ENCODE results near the gene ZGLP1. TPM values are rescaled to one million over a fixed set of nuclear protein-coding genes. Genes with fewer than 3 reads are reported as not detected.

The ZGLP1 gene
- total RNA-seq, 1 experiment from 2014 or later, result 1.3 TPM

- CTCF ChIA-PET, result interaction anchor here (0.7 kb wide), 1 partner anchor 36 kb away, joined by 3 read pairs; no protein-coding TSS in a partner anchor
- Histone ChIP-seq H3K4me3 (ENCODE audit: low read depth in 2 of 2, low read length in 2 of 2) (no peak overlapping the region), H3K27ac (ENCODE audit: low read length) (no peak overlapping the region), H3K4me1 (ENCODE audit: control insufficient read depth, insufficient read depth, low read length) (no peaks in the 10 kb centered on the region), H3K9me3 (ENCODE audit: control insufficient read depth, insufficient read depth, low read depth, low read length) (no peaks in the 10 kb centered on the region), H3K36me3 (ENCODE audit: control insufficient read depth, insufficient read depth, low read length) (no peaks in the 10 kb centered on the region), H3K27me3 (ENCODE audit: control insufficient read depth, insufficient read depth, low read length) (no peaks in the 10 kb centered on the region)
- no peak for DNase-seq (ENCODE audit: low read depth, low spot score)
- no TSS peak for BruUV-seq (replicated peaks)
- in situ Hi-C loops (cut with HindIII; ENCODE audit: low pct_unique_long_range_greater_than_20kb, low sequenced_read_pairs), result no loop called here
- intact Hi-C loops (cut with micrococcal nuclease; ENCODE audit: unreplicated experiment), result no loop called here
- POLR2A ChIA-PET, result no interaction called here
- ATAC-seq, result peak; percentile 70
- TF ChIP-seq POLR2AphosphoS5 (IDR thresholded peaks at IDR 0.05; ENCODE audit: low read depth, low read length) (no peak), TCF7L2 (IDR thresholded peaks at IDR 0.05; ENCODE audit: low read depth, low read length) (no peak), CTCF (IDR thresholded peaks at IDR 0.05) (no peak), SIN3A (IDR thresholded peaks at IDR 0.05; ENCODE audit: borderline replicate concordance, insufficient read depth, low read depth, low read length) (no peak), REST (IDR thresholded peaks at IDR 0.05; ENCODE audit: insufficient read depth in 1 of 2, low read depth in 2 of 2, low read length in 1 of 2) (no peak)
Observed at GRCh38 chr19:10353793-10354391, 44.3 kb upstream of the ZGLP1 start.

GRCh38 chr19:10352764-10353671, 43.4 kb upstream of the ZGLP1 start:
- ChIA-PET POLR2A (no interaction called here), CTCF (no interaction called here)
- TF ChIP-seq POLR2AphosphoS5 (IDR thresholded peaks at IDR 0.05; ENCODE audit: low read depth, low read length) (no peak), REST (IDR thresholded peaks at IDR 0.05; ENCODE audit: insufficient read depth in 1 of 2, low read depth in 2 of 2, low read length in 1 of 2) (no peak), TCF7L2 (IDR thresholded peaks at IDR 0.05; ENCODE audit: low read depth, low read length) (no peak), SIN3A (IDR thresholded peaks at IDR 0.05; ENCODE audit: borderline replicate concordance, insufficient read depth, low read depth, low read length) (no peak), CTCF (IDR thresholded peaks at IDR 0.05) (no peak)
- H3K36me3 ChIP-seq (ENCODE audit: control insufficient read depth, insufficient read depth, low read length), result no peaks in the 10 kb centered on the region
- no peaks in the 10 kb centered on the region for H3K9me3 ChIP-seq (ENCODE audit: control insufficient read depth, insufficient read depth, low read depth, low read length)
- in situ Hi-C loops (cut with HindIII; ENCODE audit: low pct_unique_long_range_greater_than_20kb, low sequenced_read_pairs), result no loop called here
- no TSS peak for BruUV-seq (replicated peaks)
- no peak overlapping the region for H3K4me3 ChIP-seq (ENCODE audit: low read depth in 2 of 2, low read length in 2 of 2)
- H3K4me1 ChIP-seq (ENCODE audit: control insufficient read depth, insufficient read depth, low read length), result no peaks in the 10 kb centered on the region
- ATAC-seq (peak; percentile 25), DNase-seq (ENCODE audit: low read depth, low spot score) (no peak)
- H3K27me3 ChIP-seq (ENCODE audit: control insufficient read depth, insufficient read depth, low read length), result no peaks in the 10 kb centered on the region
- H3K27ac ChIP-seq (ENCODE audit: low read length), result no peak overlapping the region
- intact Hi-C loops (cut with micrococcal nuclease; ENCODE audit: unreplicated experiment), result no loop called here

Data from Panc1 (cell line).